ENCODE results near the gene HYI.

- TF ChIP-seq, protein P1, sequence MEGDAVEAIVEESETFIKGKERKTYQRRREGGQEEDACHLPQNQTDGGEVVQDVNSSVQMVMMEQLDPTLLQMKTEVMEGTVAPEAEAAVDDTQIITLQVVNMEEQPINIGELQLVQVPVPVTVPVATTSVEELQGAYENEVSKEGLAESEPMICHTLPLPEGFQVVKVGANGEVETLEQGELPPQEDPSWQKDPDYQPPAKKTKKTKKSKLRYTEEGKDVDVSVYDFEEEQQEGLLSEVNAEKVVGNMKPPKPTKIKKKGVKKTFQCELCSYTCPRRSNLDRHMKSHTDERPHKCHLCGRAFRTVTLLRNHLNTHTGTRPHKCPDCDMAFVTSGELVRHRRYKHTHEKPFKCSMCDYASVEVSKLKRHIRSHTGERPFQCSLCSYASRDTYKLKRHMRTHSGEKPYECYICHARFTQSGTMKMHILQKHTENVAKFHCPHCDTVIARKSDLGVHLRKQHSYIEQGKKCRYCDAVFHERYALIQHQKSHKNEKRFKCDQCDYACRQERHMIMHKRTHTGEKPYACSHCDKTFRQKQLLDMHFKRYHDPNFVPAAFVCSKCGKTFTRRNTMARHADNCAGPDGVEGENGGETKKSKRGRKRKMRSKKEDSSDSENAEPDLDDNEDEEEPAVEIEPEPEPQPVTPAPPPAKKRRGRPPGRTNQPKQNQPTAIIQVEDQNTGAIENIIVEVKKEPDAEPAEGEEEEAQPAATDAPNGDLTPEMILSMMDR (IDR thresholded peaks at IDR 0.05; ENCODE audit: poor library complexity, severe bottlenecking), result no peak
- TF ChIP-seq POLR2AphosphoS5 (IDR thresholded peaks at IDR 0.05), result no peak
- no peak for TF ChIP-seq MXI1 (conservative IDR thresholded peaks at IDR 0.05; ENCODE audit: poor library complexity, severe bottlenecking)
- no peak for TF ChIP-seq EZH2 (IDR thresholded peaks at IDR 0.05; ENCODE audit: borderline replicate concordance, insufficient read depth, low read length, poor library complexity, severe bottlenecking)
- TF ChIP-seq EP300 (conservative IDR thresholded peaks at IDR 0.05; ENCODE audit: poor library complexity, severe bottlenecking), result no peak
- TF ChIP-seq, protein P2, sequence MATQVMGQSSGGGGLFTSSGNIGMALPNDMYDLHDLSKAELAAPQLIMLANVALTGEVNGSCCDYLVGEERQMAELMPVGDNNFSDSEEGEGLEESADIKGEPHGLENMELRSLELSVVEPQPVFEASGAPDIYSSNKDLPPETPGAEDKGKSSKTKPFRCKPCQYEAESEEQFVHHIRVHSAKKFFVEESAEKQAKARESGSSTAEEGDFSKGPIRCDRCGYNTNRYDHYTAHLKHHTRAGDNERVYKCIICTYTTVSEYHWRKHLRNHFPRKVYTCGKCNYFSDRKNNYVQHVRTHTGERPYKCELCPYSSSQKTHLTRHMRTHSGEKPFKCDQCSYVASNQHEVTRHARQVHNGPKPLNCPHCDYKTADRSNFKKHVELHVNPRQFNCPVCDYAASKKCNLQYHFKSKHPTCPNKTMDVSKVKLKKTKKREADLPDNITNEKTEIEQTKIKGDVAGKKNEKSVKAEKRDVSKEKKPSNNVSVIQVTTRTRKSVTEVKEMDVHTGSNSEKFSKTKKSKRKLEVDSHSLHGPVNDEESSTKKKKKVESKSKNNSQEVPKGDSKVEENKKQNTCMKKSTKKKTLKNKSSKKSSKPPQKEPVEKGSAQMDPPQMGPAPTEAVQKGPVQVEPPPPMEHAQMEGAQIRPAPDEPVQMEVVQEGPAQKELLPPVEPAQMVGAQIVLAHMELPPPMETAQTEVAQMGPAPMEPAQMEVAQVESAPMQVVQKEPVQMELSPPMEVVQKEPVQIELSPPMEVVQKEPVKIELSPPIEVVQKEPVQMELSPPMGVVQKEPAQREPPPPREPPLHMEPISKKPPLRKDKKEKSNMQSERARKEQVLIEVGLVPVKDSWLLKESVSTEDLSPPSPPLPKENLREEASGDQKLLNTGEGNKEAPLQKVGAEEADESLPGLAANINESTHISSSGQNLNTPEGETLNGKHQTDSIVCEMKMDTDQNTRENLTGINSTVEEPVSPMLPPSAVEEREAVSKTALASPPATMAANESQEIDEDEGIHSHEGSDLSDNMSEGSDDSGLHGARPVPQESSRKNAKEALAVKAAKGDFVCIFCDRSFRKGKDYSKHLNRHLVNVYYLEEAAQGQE (IDR thresholded peaks at IDR 0.05; ENCODE audit: borderline replicate concordance), result no peak
- TF ChIP-seq TAF1 (IDR thresholded peaks at IDR 0.05; ENCODE audit: low read depth), result no peak
- TF ChIP-seq RAD21 (conservative IDR thresholded peaks at IDR 0.05), result no peak
Observed at GRCh38 chr1:43432907-43433306, 20.8 kb downstream of the HYI start.
